Panc1 (cell line): ENCODE measurements around the gene PC.

ENCODE experiments used
- POLR2AphosphoS5 ChIP-seq: IDR thresholded peaks from 2 replicates; pipeline ENCODE4 v1.6.1; 2012; ENCODE audit warnings: mild to moderate bottlenecking, low read depth, low read length, moderate library complexity
- SIN3A ChIP-seq: IDR thresholded peaks from 2 replicates; pipeline ENCODE4 v1.6.1; 2012; ENCODE audit warnings: low read depth, mild to moderate bottlenecking, low read length, moderate library complexity, borderline replicate concordance; ENCODE audit not compliant: insufficient read depth
- TCF7L2 ChIP-seq: IDR thresholded peaks from 2 replicates; pipeline ENCODE4 v1.6.1; 2011; ENCODE audit warnings: mild to moderate bottlenecking, low read depth, low read length, inconsistent platforms
- TF ChIP-seq, protein P1 (sequence below): fragments of 450-650 bp; IDR thresholded peaks from 2 replicates; pipeline ENCODE4 v1.5.1; 2017; ENCODE audit warnings: mild to moderate bottlenecking

GRCh38 chr11:66854729-66855211 is 103.4 kb downstream of the PC start:
- TF ChIP-seq, protein P1, sequence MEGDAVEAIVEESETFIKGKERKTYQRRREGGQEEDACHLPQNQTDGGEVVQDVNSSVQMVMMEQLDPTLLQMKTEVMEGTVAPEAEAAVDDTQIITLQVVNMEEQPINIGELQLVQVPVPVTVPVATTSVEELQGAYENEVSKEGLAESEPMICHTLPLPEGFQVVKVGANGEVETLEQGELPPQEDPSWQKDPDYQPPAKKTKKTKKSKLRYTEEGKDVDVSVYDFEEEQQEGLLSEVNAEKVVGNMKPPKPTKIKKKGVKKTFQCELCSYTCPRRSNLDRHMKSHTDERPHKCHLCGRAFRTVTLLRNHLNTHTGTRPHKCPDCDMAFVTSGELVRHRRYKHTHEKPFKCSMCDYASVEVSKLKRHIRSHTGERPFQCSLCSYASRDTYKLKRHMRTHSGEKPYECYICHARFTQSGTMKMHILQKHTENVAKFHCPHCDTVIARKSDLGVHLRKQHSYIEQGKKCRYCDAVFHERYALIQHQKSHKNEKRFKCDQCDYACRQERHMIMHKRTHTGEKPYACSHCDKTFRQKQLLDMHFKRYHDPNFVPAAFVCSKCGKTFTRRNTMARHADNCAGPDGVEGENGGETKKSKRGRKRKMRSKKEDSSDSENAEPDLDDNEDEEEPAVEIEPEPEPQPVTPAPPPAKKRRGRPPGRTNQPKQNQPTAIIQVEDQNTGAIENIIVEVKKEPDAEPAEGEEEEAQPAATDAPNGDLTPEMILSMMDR: no peak
- TF ChIP-seq TCF7L2 (no peak), POLR2AphosphoS5 (no peak), SIN3A (no peak)
